Pons (tissue), 1 donor: ENCODE measurements around the gene PTH2R.
"Not testable (repeated sequence)": the region's sequence is repeated elsewhere in the genome, so short reads cannot be mapped to it uniquely, and the experiment has no call there.

Experiments
- DNase-seq: peaks from one replicate; pipeline ENCODE4 v3.0.0-alpha.2; 2016; ENCODE audit warnings: low spot score

The PTH2R gene

GRCh38 chr2:208488686-208489564 is 82.3 kb downstream of the PTH2R start:
- DNase-seq = peak; percentile 61

GRCh38 chr2:208489687-208490086 is 83.1 kb downstream of the PTH2R start:
- no peak for DNase-seq

- DNase-seq = no peak
Measured at GRCh38 chr2:208490492-208490891, 83.9 kb downstream of the PTH2R start.

- DNase-seq = peak; percentile 34
Measured at GRCh38 chr2:208491641-208492040, 85.0 kb downstream of the PTH2R start.

- DNase-seq = no peak
Measured at GRCh38 chr2:208492069-208492468, 85.5 kb downstream of the PTH2R start.

- DNase-seq = no peak
Measured at GRCh38 chr2:208493186-208493585, 86.6 kb downstream of the PTH2R start.

GRCh38 chr2:208496129-208496528 is 89.5 kb downstream of the PTH2R start:
- DNase-seq = no peak

GRCh38 chr2:208501206-208501605 is 94.6 kb downstream of the PTH2R start:
- DNase-seq = no peak

GRCh38 chr2:208502288-208502687 is 95.7 kb downstream of the PTH2R start:
- no peak for DNase-seq

GRCh38 chr2:208505365-208505764 is 98.8 kb downstream of the PTH2R start:
- not testable (repeated sequence) for DNase-seq

GRCh38 chr2:208509586-208509985 is 103.0 kb downstream of the PTH2R start:
- no peak for DNase-seq

GRCh38 chr2:208511016-208511415 is 104.4 kb downstream of the PTH2R start:
- no peak for DNase-seq

- DNase-seq = no peak
Measured at GRCh38 chr2:208511573-208511972, 105.0 kb downstream of the PTH2R start.

GRCh38 chr2:208515099-208515498 is 108.5 kb downstream of the PTH2R start:
- no peak for DNase-seq

GRCh38 chr2:208523069-208523468 is 116.5 kb downstream of the PTH2R start:
- DNase-seq = not testable (repeated sequence)

- DNase-seq = not testable (repeated sequence)
Measured at GRCh38 chr2:208525165-208525564, 118.6 kb downstream of the PTH2R start.

- DNase-seq = no peak
Measured at GRCh38 chr2:208529796-208530195, 123.2 kb downstream of the PTH2R start.

- DNase-seq = no peak
Measured at GRCh38 chr2:208531361-208531760, 124.8 kb downstream of the PTH2R start.

- not testable (repeated sequence) for DNase-seq
Measured at GRCh38 chr2:208535578-208535977, 129.0 kb downstream of the PTH2R start.

- DNase-seq = no peak
Measured at GRCh38 chr2:208541461-208541988, 134.9 kb downstream of the PTH2R start.

GRCh38 chr2:208541989-208542464 is 135.4 kb downstream of the PTH2R start:
- no peak for DNase-seq

- DNase-seq = no peak
Measured at GRCh38 chr2:208542465-208543041, 136.0 kb downstream of the PTH2R start.
